Sigmoid colon (tissue), 7 donors: ENCODE data around the gene TRANK1. TPM values are rescaled to one million over a fixed set of nuclear protein-coding genes. Genes with fewer than 3 reads are reported as not detected.

ENCODE experiments used
- DNase-seq: peaks from one replicate; pipeline ENCODE4 v3.0.0-alpha.2; 2019
- H3K27ac ChIP-seq, 4 donors: fragments of 200-600 bp; sonication (generic); one replicate each; pipeline ENCODE4 v1.5.1; 2016 to 2019; ENCODE audit warnings: mild to moderate bottlenecking in 1 of 4
- H3K27me3 ChIP-seq, 3 donors: fragments of 200-600 bp; sonication (generic); one replicate each; pipeline ENCODE4 v1.5.1; 2019; ENCODE audit warnings: mild to moderate bottlenecking in 1 of 3
- H3K36me3 ChIP-seq, 4 donors: fragments of 200-600 bp; sonication (generic); one replicate each; pipeline ENCODE4 v1.5.1; 2016 to 2019
- H3K4me1 ChIP-seq, 4 donors: fragments of 200-600 bp; sonication (generic); one replicate each; pipeline ENCODE4 v1.5.1; 2017 to 2019
- H3K4me3 ChIP-seq, 4 donors: fragments of 200-600 bp; sonication (generic); one replicate each; pipeline ENCODE4 v1.5.1; 2017 to 2019; ENCODE audit warnings: mild to moderate bottlenecking in 2 of 4, moderate library complexity in 1 of 4
- H3K9me3 ChIP-seq, 4 donors: fragments of 200-600 bp in 3 of 4; sonication (generic) in 3 of 4; one replicate each; pipeline versions ENCODE4 v1.5.1 to v1.6.1; 2013 to 2019
- CTCF ChIP-seq, 4 experiments: fragments of 450-650 bp in 3 of 4; fragments of 200-600 bp in 1 of 4; IDR thresholded peaks; one replicate each; pipeline ENCODE4 v1.5.1; 2016 to 2019; ENCODE audit warnings: antibody characterized with exemption in 4 of 4, mild to moderate bottlenecking in 3 of 4, moderate library complexity in 2 of 4
- EP300 ChIP-seq, 4 donors: sonication (generic); formaldehyde crosslinking; IDR thresholded peaks; one replicate each; pipeline ENCODE4 v1.6.1; 2017; ENCODE audit warnings: antibody characterized with exemption in 4 of 4
- POLR2A ChIP-seq, 2 donors: fragments of 450-650 bp; IDR thresholded peaks; one replicate each; pipeline ENCODE4 v1.6.1; 2016; ENCODE audit warnings: antibody characterized with exemption in 2 of 2, mild to moderate bottlenecking in 2 of 2, moderate library complexity in 2 of 2
- POLR2AphosphoS5 ChIP-seq, 4 donors: sonication (generic); formaldehyde crosslinking; IDR thresholded peaks; one replicate each; pipeline ENCODE4 v1.6.1; 2017; ENCODE audit warnings: antibody characterized with exemption in 4 of 4
- WGBS, 2 donors: extraction: QIAGEN DNeasy Blood & Tissue Kit; methylation state at CpG; one replicate each; pipeline ENCODE4 v1.1.7; 2013; 5-methylcytosine and 5-hydroxymethylcytosine counted together
- intact Hi-C: fragments of 100-400 bp; cut with DNase I; formaldehyde crosslinking; loops from one replicate; pipeline ENCODE4 v1.15.1; 2023
- polyA plus RNA-seq, 3 donors: library from polyadenylated mRNA; stranded (reverse); fragments of 200-250 nt; gene quantifications; one replicate each; pipeline ENCODE4 v1.2.3, GENCODE V29; 2013
- total RNA-seq, 4 donors: library from RNA; depleted of rRNA; stranded (reverse); fragments of >200 nt; gene quantifications; one replicate each; pipeline ENCODE4 v1.1.0, GENCODE V29; 2016
- donor health status: healthy with polysubstance abuse.
- donor health status: Bipolar disorder and iron deficiency.
- donor health status: healthy.

The TRANK1 gene
- total and polyA plus RNA-seq, 7 donors: 8.6 to 36.4 (median 21.7) TPM

- peaks cover 0 to 8% (median 0%) of the 10 kb centered on the region in 4 donors for H3K36me3 ChIP-seq
- 92% methylated on average over 9 of the region's 9 CpGs for WGBS, 2 donors
- no peak for TF ChIP-seq POLR2AphosphoS5 (IDR thresholded peaks at IDR 0.05)
- no peak for TF ChIP-seq POLR2A (IDR thresholded peaks at IDR 0.05)
- no peak for TF ChIP-seq EP300 (IDR thresholded peaks at IDR 0.05)
- TF ChIP-seq CTCF (IDR thresholded peaks at IDR 0.05): no peak
These were observed 66.7 kb downstream of the TRANK1 start for GRCh38 chr3:36877930-36878685.

GRCh38 chr3:36876181-36876936 lies 68.5 kb downstream of the TRANK1 start:
- Histone ChIP-seq H3K9me3 (no peaks in the 10 kb centered on the region), H3K4me3 (no peak overlapping the region), H3K36me3 (no peaks in the 10 kb centered on the region), H3K27ac (no peak overlapping the region), H3K27me3 (no peaks in the 10 kb centered on the region), H3K4me1 (no peaks in the 10 kb centered on the region)
- TF ChIP-seq POLR2A (IDR thresholded peaks at IDR 0.05): no peak
- no peak for TF ChIP-seq CTCF (IDR thresholded peaks at IDR 0.05)
- TF ChIP-seq EP300 (IDR thresholded peaks at IDR 0.05): no peak
- TF ChIP-seq POLR2AphosphoS5 (IDR thresholded peaks at IDR 0.05): no peak
- DNase-seq: no peak
- intact Hi-C loops: no loop called here
- 54 to 72% methylated on average over 7 of the region's 7 CpGs for WGBS, 2 donors

More at GRCh38 chr3:36877930-36878685, 66.7 kb downstream of the TRANK1 start:
- no peak for DNase-seq
- no peak overlapping the region for H3K4me3 ChIP-seq
- intact Hi-C loops: no loop called here
- no peaks in the 10 kb centered on the region for H3K4me1 ChIP-seq
- H3K9me3 ChIP-seq: no peaks in the 10 kb centered on the region
- H3K27me3 ChIP-seq: no peaks in the 10 kb centered on the region
- no peak overlapping the region for H3K27ac ChIP-seq

GRCh38 chr3:36875397-36875796 lies 69.5 kb downstream of the TRANK1 start:
- no peak overlapping the region for H3K27ac ChIP-seq
- H3K9me3 ChIP-seq: no peaks in the 10 kb centered on the region
- no peaks in the 10 kb centered on the region for H3K27me3 ChIP-seq
- WGBS, 2 donors: 95 to 97% methylated on average over 3 of the region's 3 CpGs
- intact Hi-C loops: no loop called here
- TF ChIP-seq EP300 (IDR thresholded peaks at IDR 0.05): no peak
- TF ChIP-seq POLR2A (IDR thresholded peaks at IDR 0.05): no peak
- TF ChIP-seq CTCF (IDR thresholded peaks at IDR 0.05): no peak
- TF ChIP-seq POLR2AphosphoS5 (IDR thresholded peaks at IDR 0.05): no peak
- H3K4me1 ChIP-seq: no peaks in the 10 kb centered on the region
- H3K36me3 ChIP-seq: no peaks in the 10 kb centered on the region
- DNase-seq: no peak
- no peak overlapping the region for H3K4me3 ChIP-seq

GRCh38 chr3:36874424-36874823 lies 70.4 kb downstream of the TRANK1 start:
- H3K36me3 ChIP-seq: no peaks in the 10 kb centered on the region
- H3K27me3 ChIP-seq: no peaks in the 10 kb centered on the region
- H3K27ac ChIP-seq: no peak overlapping the region
- DNase-seq: no peak
- TF ChIP-seq POLR2A (IDR thresholded peaks at IDR 0.05) (no peak), EP300 (IDR thresholded peaks at IDR 0.05) (no peak)
- intact Hi-C loops: no loop called here
- H3K9me3 ChIP-seq: no peaks in the 10 kb centered on the region
- H3K4me1 ChIP-seq: no peaks in the 10 kb centered on the region
- no peak overlapping the region for H3K4me3 ChIP-seq
- 95 to 96% methylated on average over 2 of the region's 2 CpGs for WGBS, 2 donors

- no peak overlapping the region for H3K4me3 ChIP-seq
- H3K4me1 ChIP-seq: no peaks in the 10 kb centered on the region
- 89 to 91% methylated on average over 2 of the region's 2 CpGs for WGBS, 2 donors
- no peak for DNase-seq
- no peaks in the 10 kb centered on the region for H3K36me3 ChIP-seq
- H3K9me3 ChIP-seq: no peaks in the 10 kb centered on the region
- H3K27me3 ChIP-seq: no peaks in the 10 kb centered on the region
- H3K27ac ChIP-seq: no peak overlapping the region
- no peak for TF ChIP-seq POLR2AphosphoS5 (IDR thresholded peaks at IDR 0.05)
- no peak for TF ChIP-seq POLR2A (IDR thresholded peaks at IDR 0.05)
- intact Hi-C loops: no loop called here
These were observed 73.3 kb downstream of the TRANK1 start for GRCh38 chr3:36871379-36872126.
